ENCODE results near the gene PACRG. TPM values are rescaled to one million over a fixed set of nuclear protein-coding genes. Genes with fewer than 3 reads are reported as not detected.

The PACRG gene
- total and polyA plus RNA-seq, 10 of the 15 experiments (the other 5 are each of a cell fraction or from before 2014, with no cell fraction given): not detected

- no peak for TF ChIP-seq BCL11A (IDR thresholded peaks at IDR 0.05; ENCODE audit: low read depth, low read length)
- TF ChIP-seq CBFB (IDR thresholded peaks at IDR 0.05; ENCODE audit: low read depth): no peak
- TF ChIP-seq ESRRA (IDR thresholded peaks at IDR 0.05; ENCODE audit: low read length): no peak
- TF ChIP-seq REST (IDR thresholded peaks at IDR 0.05; ENCODE audit: low read depth, low read length): no peak
- no peak for TF ChIP-seq IKZF1 (conservative IDR thresholded peaks at IDR 0.05)
- TF ChIP-seq CTCF (IDR thresholded peaks at IDR 0.05 in 2 of 3, conservative IDR thresholded peaks at IDR 0.05 in 1 of 3; ENCODE audit: control insufficient read depth in 2 of 3, extremely low read depth in 1 of 3, insufficient read depth in 1 of 3, low read depth in 3 of 3, low read length in 3 of 3): no peak
- no peak for TF ChIP-seq CEBPZ (IDR thresholded peaks at IDR 0.05; ENCODE audit: low read depth, low read length)
- TF ChIP-seq, protein P1, sequence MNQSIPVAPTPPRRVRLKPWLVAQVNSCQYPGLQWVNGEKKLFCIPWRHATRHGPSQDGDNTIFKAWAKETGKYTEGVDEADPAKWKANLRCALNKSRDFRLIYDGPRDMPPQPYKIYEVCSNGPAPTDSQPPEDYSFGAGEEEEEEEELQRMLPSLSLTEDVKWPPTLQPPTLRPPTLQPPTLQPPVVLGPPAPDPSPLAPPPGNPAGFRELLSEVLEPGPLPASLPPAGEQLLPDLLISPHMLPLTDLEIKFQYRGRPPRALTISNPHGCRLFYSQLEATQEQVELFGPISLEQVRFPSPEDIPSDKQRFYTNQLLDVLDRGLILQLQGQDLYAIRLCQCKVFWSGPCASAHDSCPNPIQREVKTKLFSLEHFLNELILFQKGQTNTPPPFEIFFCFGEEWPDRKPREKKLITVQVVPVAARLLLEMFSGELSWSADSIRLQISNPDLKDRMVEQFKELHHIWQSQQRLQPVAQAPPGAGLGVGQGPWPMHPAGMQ (IDR thresholded peaks at IDR 0.05; ENCODE audit: borderline replicate concordance): no peak
- no peak for TF ChIP-seq JUNB (IDR thresholded peaks at IDR 0.05)
- no peak for TF ChIP-seq POLR2A (IDR thresholded peaks at IDR 0.05; ENCODE audit: low read depth, low read length)
These were observed 583.2 kb downstream of the PACRG start (continued) for GRCh38 chr6:163310973-163311383.
